GM18861 (cell line): ENCODE results near the gene GRK7.
"Not testable (repeated sequence)": the region's sequence is repeated elsewhere in the genome, so short reads cannot be mapped to it uniquely, and the experiment has no call there.

Experiments used
- ATAC-seq: cut with Tn5 transposase; IDR thresholded peaks from one replicate; pipeline ENCODE4 v1.9.1; 2021; ENCODE audit not compliant: unreplicated experiment

GRK7 gene

DNA sequence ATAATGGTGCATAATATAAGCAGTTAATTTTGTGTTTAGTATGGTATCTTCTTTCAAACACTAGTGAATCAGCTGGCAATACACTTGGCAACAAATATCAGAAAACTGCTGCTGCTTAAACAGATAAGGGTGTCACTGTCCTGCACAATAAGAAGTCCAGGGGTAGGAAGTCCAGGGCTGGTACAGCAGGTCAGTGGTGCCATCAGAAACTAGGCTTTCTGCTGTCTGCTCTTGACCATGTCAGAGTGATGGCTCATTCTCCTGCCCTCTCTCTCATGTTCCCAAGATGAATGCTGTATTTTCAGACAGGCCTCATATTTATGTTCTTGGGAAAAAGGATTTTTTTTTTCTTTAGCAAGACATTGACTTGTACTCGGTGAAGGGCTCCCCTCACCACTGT lies 9.2 kb upstream of the GRK7 start:
- no peak for ATAC-seq

DNA sequence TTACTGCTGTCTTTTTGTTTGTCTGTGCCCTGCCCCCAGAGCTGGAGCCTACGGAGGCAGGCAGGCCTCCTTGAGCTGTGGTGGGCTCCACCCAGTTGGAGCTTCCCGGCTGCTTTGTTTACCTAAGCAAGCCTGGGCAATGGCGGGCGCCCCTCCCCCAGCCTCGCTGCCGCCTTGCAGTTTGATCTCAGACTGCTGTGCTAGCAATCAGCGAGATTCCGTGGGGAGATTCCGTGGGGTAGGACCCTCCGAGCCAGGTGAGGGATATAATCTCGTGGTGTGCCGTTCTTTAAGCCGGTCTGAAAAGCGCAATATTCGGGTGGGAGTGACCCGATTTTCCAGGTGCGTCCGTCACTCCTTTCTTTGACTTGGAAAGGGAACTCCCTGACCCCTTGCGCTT lies 656 bp upstream of the GRK7 start:
- not testable (repeated sequence) for ATAC-seq

DNA sequence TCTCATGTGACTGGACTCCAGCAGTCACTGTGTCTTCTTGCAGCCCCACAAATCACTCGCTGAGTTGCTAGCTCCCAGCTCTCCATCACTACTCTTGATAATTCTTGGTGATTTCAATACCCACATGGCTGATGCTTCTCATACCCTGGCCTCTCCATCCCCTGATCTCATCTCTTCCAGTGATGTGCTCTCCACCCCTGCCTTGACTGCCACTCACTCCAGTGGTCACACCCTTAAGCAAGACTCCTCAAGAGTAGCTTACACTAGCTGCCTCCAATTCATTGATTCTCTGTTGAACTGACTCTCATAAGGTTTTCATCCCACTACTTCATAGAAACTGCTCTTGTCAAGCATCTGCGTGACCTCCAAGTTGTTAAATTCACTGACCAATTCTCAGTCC lies 837 bp downstream of the GRK7 start:
- ATAC-seq, result no peak

DNA sequence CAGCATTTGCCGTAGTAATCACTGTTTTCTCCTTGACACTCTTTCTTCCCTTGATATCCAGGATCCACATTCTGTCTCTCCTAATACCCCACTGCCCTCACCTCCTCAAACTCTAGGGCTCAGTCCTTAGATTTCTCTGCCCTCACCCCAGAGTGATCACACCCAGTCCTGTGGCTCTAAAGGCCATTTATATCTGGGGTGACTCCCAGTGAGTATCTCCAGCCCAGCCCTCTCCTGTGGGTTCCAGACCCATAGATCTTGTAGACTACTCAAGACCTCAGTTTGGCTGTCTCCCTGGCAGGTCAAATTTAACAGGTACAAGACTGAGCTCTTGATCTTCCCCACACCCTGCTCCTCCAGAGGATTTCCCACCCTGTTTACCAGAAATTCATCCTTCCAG lies 1.3 kb downstream of the GRK7 start:
- ATAC-seq, result no peak

DNA sequence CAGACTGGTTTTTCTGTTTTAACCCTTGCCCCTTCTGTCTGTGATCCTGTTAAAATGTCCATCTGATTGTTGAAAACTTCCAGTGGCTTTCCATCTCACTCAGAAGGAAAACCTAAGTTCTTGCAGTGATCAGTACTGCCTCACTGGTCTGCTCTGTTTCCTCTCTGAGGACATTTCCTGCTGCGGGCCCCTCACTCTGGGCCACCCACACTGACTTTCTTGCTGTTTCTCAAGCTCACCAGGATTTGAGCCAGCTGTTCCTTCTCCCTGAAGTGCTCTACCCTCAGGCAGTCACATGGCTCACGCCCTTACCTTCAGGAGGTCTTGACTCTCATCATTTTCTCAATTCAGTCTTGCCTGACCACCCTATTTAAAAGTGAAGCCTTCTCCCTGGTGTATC lies 1.8 kb downstream of the GRK7 start:
- no peak for ATAC-seq

DNA sequence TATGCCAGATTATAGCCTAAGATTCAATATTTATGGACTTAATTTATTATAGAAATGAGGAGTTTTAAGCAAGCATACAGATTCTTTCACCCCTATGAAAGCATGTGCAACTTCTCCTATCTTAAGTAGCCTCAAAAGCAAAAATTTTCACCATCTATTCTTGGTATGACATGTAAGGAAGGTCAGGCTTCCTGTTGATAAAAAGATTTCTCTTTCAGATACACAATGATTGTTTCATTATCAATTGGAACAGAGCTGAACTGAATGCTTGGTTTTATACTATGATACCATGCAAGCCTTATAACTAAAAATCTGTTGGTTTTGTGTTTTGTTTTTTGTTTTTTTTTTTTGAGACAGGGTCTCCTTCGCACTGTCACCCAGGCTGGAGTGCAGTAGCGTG lies 3.9 kb downstream of the GRK7 start:
- no peak for ATAC-seq

DNA sequence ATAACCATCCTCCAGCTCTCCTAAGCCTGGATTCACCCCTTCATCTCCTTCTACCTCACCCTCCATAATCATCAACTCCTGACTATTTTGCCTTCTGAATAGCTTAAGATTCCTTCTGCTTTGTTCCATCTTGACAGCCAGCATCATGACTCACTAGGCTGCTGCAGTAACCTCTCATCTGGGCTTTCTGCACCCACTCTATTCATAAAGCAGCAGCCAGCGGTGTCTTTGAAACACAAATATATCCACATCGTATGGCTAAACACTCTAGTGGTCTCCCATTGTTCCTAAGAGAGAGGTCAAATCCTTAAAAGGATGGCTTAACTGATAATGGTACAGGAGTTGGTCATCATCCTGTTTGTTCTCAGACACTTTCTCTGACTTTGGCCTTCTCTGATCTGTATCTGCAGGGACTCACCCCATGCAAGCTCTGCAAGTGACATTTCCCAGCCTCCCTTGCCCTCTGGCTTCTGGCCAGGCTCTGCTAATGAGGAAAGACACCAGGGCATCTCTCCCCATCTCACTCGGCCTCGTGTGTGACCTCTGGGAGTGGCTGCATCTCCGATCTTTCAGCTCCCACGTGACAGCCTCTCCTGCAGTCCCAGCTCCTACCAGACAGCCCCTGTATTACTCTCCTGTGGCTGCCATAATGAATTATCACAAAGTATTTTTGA lies 6.2 kb downstream of the GRK7 start:
- no peak for ATAC-seq

DNA sequence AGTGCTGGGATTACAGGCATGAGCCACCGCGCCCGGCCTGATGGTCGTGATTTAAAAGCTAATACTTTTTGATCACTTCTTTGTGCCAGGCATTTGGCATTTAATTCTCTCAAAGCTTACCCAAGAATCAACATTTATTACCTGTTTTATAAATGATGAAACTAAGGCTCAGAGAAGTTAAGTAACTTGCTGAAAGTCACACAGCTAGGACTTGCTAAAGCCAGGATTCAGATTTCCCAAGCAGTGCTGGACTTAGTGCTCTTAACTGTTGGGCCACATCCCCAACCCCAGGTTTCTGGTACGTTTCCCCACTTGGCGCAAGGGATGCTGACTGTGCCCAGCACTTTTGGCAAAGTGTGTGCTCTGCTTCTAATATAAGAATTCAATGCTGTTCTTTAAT lies 10.5 kb downstream of the GRK7 start:
- no peak for ATAC-seq

DNA sequence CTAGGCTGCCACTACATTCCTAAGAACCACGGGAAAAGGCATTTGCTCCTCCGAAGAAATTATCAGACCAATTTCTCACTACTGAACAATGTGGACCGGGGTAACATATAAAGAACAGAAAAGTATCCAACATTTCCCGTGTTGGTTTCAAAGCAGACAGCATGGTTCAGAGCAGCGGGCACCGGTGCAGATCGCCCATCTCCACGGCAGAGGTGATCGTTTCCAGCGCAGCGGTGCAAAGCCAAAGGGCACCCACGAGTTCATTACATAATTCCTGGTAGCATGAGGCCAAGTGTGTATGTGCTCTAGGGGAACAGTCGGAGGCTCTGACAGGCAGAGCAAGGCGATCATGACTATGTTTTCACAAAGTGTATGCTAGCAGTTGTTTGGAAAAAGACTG lies 13.2 kb downstream of the GRK7 start:
- ATAC-seq, result no peak

DNA sequence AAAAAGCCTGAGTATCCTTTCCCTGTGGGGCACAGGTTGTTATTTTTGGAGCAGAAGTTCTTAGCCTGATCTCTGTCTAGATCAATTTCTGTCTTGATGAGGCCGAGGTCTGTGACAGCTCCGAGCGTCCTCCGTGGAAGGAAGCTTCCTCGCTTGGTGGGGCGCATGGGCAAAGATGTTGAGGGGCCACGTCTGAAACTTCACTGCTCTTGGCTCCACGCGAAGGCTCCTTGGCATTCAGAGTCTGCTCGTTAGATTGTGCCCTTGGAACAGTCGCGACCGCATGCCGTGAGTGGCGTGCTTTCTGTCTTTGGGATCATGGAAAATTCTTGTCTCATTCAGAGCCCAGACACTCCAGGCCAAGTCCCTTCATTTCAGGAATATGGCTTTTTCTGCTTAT lies 13.7 kb downstream of the GRK7 start:
- ATAC-seq, result no peak

DNA sequence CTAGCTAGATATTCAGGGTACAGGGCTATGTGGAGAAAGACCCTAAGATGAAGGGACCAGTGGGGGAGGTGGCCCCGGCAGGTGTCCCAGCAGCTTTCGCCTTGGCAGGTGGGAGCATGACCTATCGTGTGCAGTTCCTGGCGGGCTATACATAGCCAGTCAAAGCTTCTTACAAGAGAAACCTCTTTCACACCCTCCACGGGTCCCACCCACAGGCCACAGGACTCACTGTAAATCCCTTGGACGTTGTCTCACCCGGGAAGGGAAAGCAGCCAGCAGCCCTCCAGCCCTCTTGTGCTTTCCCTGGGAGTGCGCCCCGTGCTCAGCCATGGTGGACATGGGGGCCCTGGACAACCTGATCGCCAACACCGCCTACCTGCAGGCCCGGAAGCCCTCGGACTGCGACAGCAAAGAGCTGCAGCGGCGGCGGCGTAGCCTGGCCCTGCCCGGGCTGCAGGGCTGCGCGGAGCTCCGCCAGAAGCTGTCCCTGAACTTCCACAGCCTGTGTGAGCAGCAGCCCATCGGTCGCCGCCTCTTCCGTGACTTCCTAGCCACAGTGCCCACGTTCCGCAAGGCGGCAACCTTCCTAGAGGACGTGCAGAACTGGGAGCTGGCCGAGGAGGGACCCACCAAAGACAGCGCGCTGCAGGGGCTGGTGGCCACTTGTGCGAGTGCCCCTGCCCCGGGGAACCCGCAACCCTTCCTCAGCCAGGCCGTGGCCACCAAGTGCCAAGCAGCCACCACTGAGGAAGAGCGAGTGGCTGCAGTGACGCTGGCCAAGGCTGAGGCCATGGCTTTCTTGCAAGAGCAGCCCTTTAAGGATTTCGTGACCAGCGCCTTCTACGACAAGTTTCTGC lies 15.0 kb downstream of the GRK7 start:
- ATAC-seq, result no peak

DNA sequence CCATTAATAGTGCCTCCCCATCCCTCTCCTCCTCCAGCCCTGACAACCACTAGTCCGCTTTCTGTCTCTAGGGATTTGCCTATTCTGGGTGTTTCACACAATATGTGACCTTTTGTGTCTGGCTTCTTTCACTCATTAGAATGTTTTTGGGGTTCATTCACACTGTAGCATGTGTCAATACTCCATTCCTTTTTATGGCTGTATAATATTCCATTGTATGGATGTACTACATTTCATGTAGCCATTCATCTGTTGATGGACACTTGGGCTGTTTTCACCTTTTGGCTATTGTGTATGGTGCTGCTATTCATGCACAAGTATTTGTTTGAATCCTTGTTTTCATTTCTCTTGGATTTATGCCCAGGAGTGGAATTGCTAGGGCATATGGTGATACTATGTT lies 16.5 kb downstream of the GRK7 start:
- ATAC-seq, result no peak

DNA sequence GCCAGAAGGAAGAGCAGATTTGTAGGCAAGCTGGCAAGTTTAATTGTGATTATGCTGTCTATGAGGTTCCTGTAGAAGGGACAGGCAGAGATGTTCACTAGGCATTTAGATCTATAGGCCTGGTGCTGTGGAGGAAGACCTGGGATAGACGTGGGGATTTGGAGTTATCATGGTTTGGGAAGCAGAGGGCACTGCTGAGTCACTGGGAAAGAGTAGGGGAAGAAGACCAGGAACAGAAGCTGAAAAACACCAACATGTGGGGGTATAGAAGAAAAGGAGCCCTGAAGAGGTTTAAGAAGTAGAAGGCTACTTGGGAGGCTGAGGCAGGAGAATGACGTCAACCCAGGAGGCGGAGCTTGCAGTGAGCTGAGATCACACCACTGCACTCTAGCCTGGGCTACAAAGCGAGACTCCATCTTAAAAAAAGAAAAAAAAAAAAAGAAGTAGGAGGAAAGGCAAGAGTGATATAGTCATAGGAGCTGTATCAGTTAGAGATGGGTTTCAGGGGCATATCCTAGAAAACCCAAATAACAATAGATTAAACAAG lies 19.3 kb downstream of the GRK7 start:
- ATAC-seq, result no peak

DNA sequence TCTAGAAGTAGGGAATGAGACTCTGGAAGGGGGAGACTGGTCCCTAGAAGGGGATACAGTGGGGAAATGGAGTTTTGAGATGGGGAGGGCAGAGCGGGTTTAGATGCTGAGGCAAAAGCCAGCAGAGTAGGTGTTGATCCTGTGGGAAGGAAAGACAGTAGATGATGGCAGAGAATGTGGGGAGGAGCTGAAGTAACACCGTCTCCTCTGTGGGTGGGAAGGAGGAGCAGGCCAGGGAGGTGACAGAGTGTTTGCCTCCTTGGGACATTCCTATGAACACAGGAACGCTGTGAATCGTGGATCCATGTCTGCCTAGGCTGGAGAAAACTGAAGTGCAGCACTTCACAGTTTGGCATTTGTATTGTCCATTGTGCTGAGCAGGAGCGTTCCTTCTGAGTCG lies 20.4 kb downstream of the GRK7 start:
- no peak for ATAC-seq

DNA sequence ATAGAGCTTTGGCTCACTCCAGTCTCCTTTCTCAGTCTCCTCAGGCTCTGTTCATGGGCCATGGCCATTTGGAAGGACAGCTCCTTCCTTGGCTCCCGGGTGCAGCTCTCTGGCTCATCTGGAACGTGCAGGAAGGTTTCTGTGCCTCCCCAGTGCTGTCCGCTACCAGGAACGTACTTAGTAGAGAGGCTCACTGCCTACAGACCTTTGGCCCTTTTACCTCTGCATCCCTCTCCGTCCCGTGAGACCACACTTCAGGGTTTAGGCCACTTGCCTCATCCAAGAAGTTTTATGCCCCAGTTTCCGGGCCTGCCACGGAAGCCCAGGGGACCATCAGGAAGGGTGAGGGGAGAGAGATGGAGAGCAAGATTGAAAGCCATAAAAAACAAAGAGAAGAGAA lies 20.9 kb downstream of the GRK7 start:
- ATAC-seq, result no peak

DNA sequence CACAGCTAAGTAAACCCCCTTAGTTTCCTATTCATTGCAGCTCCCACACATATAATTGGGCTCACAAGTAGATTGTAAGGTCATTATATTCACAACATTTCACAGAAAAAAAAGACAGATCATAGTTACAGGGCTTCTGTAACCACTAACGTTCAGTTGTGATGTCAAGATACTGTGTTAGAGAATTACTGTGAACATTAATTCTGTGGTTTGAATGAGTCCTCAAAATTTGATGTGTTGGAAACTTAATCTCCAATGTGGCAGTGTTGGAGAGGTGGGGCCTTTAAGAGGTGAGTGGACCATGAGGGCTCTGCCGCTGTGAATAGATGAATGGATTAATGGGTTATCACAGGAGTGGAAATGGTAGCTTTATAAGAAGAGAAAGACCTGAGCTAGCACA lies 21.3 kb downstream of the GRK7 start:
- no peak for ATAC-seq

DNA sequence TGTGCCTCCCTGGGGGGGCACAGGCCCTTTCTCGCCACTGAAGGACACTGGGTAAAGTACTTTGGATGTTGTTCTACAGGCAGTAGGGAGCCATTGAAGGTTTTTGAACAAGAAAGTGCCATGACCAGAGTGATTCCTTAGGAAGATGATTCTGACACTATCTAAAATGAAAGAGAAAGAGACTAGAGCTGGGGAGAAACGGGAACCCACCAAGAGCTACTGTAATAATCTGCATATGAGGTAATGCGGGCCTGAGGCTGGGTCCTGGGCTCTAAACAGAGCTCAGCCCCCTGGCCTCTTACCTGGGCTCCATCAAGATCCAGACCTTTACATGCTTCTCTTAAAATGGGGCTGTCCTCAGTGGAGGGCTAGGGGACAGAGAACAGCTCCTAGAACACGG lies 24.9 kb downstream of the GRK7 start:
- ATAC-seq, result no peak

DNA sequence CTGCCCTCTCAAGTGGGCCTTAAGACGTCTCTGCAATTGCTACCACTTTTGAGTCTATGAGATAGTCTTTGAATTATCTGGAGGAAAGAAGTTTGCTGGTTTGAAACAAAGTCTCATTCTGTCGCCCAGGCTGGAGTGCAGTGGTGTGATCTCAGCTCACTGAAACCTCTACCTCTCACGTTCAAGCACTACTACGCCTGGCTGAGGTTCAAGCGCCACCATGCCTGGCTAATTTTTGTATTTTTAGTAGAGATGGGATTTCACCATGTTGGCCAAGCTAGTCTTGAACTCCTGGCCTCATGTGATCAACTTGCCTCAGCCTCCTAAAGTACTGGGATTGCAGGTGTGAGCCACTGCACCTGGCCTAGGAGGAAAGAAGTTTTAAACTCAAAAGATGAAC lies 25.5 kb downstream of the GRK7 start:
- ATAC-seq, result not testable (repeated sequence)

DNA sequence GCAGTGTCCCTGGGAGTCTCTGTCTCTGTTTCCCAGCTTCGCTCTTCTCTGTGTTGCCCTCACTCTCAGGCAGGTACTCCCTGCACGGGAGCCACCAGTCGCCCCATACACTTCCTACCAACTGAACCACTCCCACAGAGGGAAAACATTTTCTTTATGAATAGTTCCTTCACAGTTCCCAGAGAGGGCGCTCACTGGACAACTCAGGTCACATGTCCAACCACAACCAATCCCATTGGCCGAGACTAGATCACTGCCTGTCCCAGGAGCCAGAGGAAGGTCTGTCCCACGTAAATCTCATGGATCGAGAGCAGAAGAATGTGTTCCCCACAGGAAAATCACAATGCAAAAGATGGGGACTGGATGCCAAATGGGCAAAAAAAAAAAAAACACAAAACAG lies 26.1 kb downstream of the GRK7 start:
- no peak for ATAC-seq

DNA sequence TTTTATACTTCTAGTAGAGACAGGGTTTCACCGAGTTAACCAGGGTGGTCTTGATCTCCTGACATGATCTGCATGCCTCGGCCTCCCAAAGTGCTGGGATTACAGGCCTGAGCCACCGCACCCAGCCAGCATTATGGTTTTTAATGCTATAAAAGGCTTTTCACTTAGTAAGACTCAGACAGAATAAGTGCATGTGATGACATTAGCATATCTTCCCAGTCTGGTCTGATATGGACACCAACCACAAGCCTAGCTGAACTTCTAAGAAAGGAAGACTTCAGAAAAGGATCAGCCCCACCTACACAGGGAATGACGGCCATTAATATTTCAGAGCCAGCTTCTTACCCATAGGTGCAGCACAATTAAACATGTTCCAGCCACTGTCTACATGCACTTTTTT lies 27.0 kb downstream of the GRK7 start:
- ATAC-seq, result no peak

DNA sequence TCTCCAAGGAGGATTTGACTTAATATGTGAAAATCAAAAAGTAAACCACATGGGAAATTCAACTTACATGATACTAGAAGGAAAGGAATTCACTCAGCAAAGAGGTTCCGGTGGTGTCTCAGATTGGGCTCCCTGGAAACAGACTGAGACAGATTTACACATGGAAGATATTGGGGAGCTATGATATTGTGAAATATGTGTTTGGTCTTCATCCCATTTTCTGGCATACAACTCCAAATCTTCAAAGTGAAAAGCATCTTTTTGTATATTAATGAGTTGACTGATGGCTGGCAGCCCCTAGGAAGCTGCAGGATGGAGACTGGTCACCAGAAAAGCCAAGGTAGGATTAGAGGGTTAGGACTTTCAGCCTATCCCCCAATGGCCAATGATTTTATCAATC lies 29.3 kb downstream of the GRK7 start:
- no peak for ATAC-seq

DNA sequence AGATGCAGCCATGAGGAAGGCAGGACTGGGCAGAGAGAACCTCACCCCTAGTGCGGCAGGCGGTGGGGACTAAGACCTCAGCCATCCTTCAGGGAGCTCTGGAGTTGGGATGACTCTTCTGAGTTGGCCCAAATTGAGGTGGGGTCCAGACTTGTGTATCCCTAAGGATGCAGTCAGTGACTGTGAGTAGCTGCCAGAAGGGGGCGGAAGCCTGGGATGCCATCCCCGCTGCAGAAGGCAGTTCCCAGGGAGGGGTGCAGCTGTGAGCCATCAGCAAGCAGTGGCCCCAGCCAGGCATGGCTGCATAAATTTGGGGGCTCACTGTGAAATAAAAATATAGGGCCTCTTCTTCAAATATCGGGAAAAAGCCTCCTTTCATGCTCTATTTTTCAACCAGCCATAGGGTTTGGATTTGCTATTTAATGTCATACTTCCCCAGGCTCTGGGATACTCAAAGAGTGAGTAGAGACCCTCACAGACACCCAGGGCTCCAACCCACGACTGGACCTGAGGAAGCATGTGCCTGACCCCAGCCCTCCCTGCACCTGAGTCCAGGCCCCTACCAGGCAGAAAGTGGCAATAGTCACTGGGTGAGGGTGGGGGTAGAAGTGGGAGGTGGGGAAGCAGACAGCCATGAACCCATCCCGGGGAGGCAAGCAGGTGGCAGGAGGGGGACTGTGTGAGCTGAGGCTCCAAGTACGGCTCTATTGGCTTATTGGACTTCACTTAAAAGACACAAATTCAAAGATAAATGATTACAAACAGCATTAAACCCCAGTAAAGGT lies 30.5 kb downstream of the GRK7 start:
- no peak for ATAC-seq
